CD4-positive, alpha-beta T cell treated with Interleukin-1 beta for 1 hour (primary cell): ENCODE results near the gene CHFR.
"Not testable (repeated sequence)": the region's sequence is repeated elsewhere in the genome, so short reads cannot be mapped to it uniquely, and the experiment has no call there.

ENCODE experiments used
- DNase-seq, 2 donors: peaks; one replicate each; pipeline ENCODE4 v3.0.0-alpha.2; 2020 to 2022

CHFR gene

DNA sequence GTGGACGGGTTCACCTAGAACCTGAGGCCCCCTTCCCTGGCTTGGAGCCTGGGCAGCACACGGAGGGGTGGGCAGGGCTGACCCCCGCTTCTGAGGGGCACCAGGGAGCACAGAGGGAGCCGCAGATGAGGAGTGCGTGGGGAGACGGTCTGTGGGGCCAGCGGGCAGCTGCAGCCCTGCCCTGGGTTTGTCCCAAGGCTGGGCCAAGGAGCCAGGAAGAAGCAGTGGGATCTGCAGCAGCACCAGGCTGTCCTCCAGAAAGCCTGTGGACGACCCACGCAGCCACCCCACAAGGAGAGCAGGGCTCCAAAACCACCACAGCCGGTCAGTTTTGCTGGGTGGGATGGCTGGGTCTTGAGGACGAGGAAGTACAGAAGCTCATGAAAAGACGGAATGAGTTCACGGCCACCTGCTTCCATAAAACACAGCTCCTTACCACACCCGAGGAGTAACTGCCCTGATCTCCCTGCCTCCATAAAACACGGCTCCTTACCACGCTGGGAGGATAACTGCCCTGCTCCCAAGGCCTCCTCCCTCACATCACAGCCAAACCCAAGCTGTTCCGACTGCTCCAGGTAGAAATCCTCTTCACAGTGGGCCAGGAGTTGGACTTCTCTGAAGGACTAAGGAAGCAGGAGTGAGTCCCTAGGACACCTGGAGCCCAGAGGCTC, 48.9 kb downstream of the CHFR start:
- no peak for DNase-seq

DNA sequence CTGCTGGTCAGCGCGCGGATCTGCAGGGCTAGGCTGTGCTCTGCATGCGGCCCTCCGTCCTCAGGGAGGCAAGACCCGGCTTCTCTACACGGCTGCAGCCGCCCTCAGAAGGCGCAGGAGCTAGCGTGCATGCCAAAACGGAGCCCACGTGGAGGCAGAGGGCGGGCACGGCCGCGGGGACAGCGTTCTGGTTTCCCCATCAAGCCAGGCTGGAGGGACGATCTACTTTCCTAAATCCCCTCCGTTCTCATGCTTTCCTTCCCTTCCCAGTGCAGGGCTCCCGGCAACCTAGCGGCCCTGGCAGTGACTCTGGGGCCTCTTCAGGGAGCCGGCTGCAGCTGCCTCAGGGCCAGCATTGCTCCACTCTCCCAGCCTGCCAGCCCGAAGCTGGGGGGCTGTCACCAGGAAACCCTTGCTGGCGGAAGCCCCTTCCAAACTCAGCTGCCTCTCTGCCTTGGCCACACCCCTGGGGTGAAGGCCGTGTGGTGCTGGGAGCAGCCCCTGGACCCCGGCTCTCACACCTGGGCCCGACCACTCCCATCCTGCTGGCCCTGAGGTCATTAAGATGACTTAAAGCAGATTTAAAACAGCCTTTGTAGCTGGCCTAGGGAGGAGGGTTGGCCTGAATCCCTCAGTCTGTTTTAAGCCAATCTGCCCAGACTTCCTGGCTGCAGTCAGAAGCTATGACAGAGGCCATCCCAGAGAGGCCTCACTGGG, 49.6 kb downstream of the CHFR start:
- no peak for DNase-seq

DNA sequence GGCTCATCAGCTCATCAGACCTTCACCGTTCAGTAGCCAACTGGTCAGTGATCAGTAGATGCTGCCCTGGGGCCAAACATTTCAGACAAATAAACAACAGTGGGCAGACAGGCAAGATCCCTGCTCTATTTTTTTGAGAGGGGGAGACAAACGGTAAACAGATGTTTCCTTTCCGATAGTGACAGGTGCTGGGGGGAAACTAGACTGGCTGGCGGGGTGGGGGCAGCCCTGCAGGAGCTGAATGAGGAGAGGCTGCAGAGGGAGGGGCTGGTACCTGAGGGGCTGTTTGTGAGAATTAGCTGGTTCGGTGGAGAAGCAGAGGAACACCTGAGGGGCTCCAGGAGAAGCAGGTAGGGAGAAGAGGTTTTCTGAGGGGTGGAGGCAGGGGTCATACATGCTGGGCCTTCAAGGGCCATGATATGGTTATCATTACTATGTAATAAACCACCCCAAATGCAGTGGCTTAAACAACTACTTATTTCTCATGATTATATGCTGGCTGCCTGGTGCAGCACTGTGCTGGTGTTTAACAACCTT, 50.5 kb downstream of the CHFR start:
- no peak for DNase-seq

DNA sequence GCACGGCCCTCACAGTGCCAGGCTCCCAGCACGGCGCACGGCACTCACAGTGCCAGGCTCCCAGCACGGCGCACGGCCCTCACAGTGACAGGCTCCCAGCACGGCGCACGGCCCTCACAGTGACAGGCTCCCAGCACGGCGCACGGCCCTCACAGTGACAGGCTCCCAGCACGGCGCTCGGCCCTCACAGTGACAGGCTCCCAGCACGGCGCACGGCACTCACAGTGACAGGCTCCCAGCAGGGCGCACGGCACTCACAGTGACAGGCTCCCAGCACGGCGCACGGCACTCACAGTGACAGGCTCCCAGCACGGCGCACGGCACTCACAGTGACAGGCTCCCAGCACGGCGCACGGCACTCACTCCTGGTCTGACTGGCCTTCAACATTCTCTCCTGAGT, 51.2 kb downstream of the CHFR start:
- not testable (repeated sequence) for DNase-seq

DNA sequence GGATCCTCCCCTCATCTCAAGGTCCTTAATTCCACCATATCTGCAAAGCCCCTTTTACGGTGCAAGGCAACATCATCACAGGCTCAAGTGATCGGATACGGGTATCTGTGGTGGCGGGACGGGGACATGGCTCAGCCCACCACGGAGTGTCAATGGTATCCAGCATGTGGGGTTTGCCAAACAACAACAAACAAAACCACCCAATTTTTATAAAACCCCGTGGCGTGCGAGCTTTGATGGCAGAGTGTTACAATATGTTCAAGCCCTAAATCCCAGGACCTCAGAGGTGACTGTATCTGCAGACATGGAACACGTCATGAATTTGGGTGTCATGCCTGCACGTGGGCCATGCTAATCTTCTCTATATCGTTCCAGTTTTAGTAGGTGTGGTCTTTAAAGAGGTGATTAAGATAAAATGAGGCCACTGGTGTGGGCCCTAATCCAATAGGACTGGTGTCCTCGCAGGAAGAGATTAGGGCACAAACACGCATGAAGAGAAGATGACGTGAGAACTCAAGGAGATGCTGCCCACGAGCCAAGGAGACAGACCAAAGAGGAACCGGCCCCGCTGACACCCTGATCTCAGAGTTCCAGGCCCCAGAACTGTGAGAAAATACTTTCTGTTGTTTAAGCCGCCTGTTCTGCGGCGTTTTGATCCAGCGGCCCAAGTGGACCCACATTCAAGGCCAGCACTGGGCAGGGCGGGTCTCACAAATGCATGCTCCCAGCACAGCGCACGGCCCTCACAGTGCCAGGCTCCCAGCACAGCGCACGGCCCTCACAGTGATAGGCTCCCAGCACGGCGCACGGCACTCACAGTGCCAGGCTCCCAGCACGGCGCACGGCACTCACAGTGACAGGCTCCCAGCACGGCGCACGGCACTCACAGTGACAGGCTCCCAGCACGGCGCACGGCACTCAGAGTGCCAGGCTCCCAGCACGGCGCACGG, 52.1 kb downstream of the CHFR start:
- DNase-seq = no peak

DNA sequence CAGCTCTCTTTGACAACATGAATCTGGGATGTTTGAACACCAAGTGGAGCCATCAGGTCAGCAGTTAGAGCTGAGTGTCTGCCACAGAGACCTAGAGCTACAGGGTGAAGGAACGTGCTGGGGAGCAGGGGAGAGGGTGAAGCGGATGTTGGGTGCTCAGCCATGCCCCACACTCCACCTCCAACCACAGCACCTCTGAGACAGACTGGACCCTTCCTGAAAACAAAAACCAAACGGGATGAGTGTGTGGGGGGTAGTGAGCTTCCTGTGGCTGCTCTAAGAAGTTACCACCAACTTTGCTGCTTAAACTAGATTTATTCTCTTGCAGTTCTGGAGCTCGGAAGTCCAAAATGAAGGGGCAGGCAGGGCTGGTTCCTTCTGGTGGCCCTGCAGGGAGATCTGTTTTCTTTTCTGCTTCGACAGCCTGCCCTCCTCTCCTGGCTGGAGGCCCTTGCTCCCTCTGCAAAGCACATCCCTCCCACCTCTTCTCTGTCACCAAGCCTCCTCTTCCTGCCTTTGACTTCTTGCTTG, 53.2 kb downstream of the CHFR start:
- peak in 1 of 2 donors; percentile 15 for DNase-seq

DNA sequence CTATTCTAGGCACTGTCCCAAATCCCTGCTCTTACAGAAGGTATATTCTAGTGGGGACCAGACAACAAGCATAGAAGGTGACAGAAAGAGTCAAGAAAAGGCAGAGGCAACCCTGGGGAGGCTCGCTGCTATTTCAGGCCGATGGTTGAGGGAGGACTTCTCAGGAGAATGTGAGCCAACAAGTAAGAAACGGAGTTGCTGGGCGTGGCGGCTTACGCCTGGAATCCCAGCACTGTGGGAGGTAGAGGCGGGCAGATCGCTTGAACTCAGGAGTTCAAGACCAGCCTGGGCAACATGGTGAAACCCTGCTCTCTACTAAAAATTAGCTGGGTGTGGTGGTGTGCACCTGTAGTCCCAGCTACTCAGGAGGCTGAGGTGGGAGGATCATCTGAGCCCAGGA, 54.1 kb downstream of the CHFR start:
- no peak for DNase-seq

DNA sequence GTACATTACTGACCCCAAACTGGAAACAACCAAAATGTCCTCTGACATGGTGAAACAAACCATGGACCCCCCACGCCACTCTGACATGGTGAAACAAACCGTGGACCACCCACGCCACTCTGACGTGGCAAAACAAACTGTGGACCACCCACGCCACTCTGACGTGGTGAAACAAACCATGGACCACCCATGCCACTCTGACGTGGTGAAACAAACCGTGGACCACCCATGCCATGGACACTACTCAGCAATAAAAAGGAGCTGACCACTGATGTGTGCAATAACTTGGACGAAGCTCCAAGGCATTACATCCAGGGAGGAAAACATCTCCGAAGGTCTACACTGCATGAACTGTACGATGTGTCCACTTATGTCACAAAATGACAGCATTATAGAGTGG, 55.6 kb downstream of the CHFR start:
- no peak for DNase-seq

DNA sequence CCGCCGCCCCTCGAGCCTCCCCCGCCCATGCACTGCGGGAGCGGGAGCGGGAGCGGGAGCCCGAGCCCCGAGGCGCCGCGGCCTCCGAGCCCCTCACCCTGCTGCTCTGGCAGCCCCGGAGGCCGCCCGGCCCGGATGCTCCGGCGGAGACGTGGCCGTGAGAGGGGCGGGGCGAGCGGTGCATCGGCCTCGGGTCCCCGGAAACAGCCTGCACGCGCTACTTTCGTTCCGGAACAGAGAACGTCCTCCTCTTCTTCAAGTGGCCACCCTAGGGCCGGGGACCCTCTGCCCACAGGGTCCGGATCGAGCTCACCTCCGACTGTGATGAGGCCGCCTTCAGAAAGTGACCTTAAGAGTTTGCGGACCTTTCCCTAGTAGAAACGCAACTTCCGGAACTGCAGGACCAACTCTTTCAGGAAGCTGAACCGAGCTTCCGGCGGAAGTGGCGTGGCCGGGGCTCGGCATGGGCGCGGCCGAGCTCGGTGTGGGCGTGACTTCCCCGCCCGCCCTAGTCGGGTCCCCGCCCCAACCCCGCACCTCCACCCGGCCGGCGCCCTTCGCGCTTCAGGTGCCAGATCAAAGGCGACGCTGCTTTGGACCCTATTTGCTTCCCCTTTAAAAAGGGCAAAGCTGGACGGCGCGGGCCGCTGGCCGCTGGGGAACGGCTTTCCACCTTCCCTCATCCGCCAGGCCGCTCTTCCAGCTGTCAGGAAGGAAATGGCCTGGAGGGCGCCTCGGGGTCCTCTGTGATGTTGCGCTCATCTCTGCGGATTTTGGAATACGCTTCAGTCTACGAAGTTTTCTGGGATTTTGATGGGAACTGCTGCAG, 58.5 kb downstream of the CHFR start, which contains the start of gene GOLGA3:
TSS of gene GOLGA3 (minus strand) at position 164 of the 829 bp plus-strand sequence. CDS start 6,741 bp downstream, outside the sequence.
- DNase-seq = peak; percentile 94 to 95

DNA sequence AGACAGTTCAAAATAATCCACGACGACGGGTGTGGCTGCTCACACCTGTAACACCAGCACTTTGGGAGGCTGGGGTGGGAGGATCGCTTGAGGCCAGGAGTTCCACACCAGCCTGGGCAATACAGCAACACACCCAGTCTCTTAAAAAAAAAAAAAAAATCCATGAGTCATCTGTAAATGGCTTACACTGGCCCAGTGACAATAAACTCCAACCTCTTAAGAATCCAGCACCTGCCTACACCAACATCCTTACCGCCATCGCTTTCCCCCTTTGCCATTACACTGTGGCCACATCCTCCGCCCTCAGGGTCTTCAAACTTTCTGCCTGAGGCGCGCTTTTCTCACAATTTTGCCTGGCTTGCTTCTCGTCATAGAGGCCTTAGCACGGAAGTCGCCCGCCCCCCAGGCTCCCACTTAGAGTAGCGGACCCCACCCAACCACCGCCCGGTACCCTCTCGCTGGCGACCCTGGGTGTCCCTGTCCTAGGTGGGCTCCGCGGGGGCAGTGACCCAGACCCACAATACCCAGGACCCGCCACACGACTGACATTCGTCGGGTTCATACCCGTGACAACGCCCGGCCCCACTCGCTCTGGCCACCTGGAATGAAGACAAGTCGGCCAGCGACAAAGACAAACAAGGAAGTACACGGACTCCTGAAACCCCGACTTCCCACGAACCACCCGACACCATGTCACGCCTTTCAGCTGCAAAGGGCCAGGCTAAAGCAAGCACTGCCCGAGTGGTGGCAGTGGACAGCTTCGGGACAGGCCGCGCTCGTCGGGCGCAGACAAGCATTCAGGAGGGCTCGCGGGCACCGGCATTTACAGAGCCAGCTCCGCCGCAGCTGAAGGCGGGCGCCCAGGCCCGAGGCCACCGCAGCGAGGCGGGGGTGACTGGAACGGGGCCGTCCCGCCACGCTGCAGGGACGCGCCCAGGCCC, 59.4 kb downstream of the CHFR start:
- no peak for DNase-seq

DNA sequence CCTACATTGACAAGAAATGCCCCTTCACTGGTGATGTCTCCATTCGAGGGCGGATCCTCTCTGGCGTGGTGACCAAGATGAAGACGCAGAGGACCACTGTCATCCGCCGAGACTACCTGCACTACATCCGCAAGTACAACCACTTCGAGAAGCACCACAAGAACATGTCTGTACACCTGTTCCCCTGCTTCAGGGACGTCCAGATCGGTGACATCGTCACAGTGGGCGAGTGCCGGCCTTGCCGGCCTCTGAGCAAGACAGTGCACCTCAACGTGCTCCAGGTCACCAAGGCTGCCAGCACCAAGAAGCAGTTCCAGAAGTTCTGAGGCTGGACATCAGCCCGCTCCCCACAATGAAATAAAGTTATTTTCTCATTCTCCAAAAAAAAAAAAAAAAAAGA, 61.5 kb downstream of the CHFR start:
- no peak for DNase-seq

DNA sequence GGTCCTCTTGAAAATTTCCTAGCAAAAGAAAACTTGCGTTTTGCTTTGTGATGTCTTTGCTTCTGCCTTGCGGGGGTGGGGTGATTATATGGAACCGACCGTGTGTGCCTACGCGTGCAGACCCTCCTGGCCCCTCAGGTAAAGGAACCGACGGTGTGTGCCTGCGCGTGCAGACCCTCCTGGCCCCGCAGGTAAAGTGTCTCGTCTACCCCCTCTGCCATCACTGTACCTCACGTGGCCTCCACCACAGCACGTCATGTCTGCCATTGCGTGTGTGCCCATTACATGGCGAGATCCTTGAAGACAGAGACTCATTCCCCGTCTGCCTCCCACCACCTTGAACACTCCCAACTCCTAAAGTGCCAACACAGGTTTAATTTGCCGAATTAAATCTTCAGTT, 62.3 kb downstream of the CHFR start:
- DNase-seq = no peak

DNA sequence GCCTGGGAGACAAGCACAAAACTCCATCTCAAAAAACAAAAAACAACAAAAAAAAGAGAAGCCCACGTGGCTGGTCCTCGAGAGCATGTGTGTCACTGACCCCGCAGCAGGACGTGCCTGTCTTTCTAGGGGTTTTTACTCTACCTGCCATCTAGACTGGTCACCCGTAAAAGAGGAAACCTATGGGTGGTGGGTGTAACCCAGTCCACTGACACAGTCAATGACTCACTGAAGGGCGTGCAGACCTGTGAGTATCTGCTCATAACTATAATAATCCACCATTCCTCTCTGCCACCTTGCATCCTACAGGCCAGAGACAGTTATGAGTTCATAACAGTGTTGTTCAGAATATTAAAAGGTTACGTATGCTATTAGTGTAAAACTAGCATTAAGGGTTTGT, 63.4 kb downstream of the CHFR start:
- DNase-seq = no peak

DNA sequence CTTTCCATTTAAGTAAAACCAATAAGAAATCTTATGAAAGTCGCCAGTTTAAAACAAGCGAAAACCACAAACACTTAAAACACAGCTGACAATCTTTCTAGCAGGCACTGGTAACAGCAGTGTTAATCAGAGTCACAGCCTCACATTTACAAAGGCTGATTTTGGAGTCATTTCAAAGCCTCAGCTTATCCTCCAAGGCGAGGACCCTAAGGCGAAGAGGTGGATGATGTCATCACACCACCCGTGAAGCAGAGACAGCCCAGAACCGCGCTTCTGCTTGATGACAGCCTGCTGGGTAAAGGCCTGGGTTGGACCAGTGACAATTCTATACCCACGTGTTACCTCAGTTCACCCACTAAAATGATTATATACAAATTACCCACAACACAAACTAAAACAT, 68.8 kb downstream of the CHFR start:
- DNase-seq = peak in 1 of 2 donors; percentile 21

DNA sequence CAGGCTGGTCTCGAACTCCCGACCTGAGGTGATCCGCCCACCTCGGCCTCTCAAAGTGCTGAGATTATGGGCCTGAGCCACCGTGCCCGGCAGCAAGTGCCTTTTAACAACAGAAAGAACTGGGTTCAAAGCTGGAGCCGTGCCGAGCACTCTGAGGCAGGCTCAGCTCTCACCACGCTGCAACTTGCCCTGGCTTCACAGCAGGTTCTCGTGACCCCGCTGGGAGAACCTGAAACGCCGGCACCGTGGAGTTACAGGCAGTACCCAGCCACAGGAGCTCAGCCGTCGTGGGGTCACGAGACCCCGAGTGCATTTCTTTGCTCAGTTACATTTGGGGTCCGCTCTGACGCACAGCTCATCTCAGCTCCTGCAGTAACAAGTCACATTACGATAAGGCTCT, 73.2 kb downstream of the CHFR start:
- no peak for DNase-seq

DNA sequence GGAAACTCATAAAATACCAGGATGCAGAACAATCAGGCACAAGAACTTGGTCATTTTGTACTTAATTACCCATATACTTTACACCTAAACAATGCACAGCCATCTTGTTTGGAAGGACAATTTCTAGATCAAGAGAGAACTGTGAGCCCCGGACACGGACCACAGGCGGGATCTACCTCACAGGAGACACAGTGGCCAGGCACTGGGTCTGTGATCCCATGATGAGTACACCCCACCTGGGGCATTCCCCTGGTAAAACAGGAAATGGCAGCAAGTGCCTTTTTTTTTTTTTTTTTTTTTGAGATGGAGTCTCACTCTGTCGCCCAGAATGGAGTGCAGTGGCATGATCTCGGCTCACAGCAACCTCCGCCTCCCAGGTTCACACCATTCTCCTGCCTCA, 74.0 kb downstream of the CHFR start:
- no peak for DNase-seq

DNA sequence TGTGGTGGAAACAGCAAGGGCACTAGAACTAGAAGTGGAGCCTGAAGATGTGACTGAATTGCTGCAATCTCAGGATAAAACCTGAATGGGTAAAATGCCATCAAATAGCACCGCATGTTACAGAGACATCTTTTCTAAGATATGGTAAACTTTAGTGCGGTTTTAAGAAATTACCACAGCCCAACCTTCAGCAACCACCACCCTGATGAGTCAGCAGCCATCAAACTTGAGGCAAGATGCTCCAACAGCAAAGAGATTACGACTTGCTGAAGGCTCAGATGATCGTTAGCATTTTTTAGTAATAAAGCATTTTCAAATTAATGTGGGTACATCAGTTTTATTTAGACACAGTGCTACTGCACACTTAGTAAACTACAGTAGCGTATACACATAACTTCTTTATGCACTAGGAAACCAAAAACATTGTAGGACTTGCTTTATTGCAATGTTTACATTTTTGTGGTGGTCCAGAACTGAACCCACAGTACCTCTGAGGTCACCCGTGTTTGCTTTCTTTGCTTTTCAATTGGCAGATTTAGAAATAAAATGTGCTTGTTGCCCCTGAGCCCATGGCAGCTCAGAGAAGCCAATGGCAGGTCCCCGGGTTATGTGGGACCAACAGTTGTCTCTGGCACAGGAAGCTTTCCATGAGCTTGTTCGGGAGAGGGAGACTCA, 74.6 kb downstream of the CHFR start:
- no peak for DNase-seq

DNA sequence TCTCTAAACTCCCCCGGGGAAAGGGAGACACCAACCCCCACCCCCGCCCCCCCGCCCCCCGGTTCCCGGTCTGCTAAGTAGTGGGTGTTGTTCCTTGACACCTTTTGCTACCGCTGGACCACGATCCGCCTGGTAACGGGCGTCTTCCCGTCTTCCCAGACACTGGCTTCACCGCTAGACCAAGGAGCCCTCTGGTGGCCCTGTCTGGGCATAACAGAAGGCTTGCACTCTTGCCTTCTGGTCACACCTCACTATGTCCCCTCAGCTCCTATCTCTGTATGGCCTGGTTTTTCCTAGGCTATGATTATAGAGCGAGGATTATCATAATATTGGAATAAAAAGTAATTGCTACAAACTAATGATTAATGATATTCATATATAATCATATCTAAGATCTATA, 78.0 kb downstream of the CHFR start:
- DNase-seq = peak; percentile 26 to 28

DNA sequence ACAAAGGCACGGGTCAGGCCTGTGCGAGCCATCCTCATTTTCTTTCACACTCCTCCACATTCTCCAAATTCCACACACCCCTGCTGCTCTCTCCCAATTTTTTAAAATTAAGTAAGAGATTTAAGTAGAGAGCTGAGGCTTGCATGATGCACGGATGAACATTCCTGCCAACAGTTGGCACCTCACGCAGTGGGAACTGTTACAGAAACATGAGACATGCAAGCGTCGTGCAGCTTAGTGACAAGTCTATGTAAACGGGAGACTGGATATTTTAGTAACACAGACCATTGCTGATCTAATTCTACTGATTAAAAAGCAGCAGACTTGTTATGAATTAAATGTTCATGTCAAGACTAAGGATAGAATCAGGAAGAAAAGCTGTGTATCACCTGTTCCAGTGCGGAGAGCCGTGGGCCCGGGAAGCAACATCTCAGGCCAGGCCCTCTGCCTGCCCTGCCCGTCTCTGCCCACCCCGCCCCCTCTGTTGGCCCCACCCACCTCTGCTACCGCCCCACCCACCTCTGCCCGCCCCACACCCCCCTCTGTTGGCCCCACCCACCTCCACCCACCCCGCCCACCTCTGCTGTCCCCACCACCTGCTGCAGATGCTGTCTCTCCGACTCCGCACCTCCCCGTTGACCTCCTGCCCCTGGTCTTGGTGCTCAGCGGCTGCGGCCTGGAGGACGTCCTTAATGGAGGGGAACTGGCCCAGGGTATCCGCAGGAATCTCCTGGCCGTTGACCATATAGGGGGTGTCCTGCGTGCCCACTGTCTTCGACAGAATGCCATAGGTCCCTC, 79.9 kb downstream of the CHFR start:
- no peak for DNase-seq
